CD4-positive, alpha-beta T cell (primary cell): ENCODE data around the gene RASA3. TPM values are rescaled to one million over a fixed set of nuclear protein-coding genes. Genes with fewer than 3 reads are reported as not detected.
"Not testable (repeated sequence)": the region's sequence is repeated elsewhere in the genome, so short reads cannot be mapped to it uniquely, and the experiment has no call there.

ENCODE experiments used
- ATAC-seq: fragments of 200-7000 bp; cut with Tn5 transposase; one replicate; pipeline ENCODE4 v1.10.0; 2022; ENCODE audit warnings: mild to moderate bottlenecking; ENCODE audit not compliant: poor library complexity
- CTCF ChIA-PET: fragments of 350-600 bp; sonication (Branson Sonifier 250); formaldehyde crosslinking; loops from one replicate; lab custom pipeline; 2021; ENCODE audit warnings: antibody characterized with exemption, inconsistent platforms; lab: Charles Lee
- POLR2A ChIA-PET: fragments of 350-600 bp; sonication (Branson Sonifier 250); formaldehyde crosslinking; loops from one replicate; lab custom pipeline; 2021; ENCODE audit warnings: antibody characterized with exemption, inconsistent platforms; lab: Charles Lee
- DNase-seq, 14 experiments: peaks; one replicate each; pipeline ENCODE4 v3.0.0-alpha.2; 2013 to 2020; ENCODE audit warnings: mixed read lengths in 2 of 14
- H3K27ac ChIP-seq, 2 donors: one replicate each; pipeline versions ENCODE4 v1.5.1 to v1.7.0; 2013; ENCODE audit warnings: low read length in 2 of 2, low read depth in 1 of 2, mild to moderate bottlenecking in 1 of 2
- H3K27me3 ChIP-seq, 2 experiments: 1 replicate in 1 of 2; 2 replicates in 1 of 2; pipeline versions ENCODE4 v1.6.1 to v1.7.0; 2013; ENCODE audit warnings: low read length in 2 of 2, control low read depth in 1 of 2, mild to moderate bottlenecking in 1 of 2, moderate library complexity in 1 of 2; ENCODE audit not compliant: insufficient read depth in 2 of 2, control insufficient read depth in 1 of 2
- H3K36me3 ChIP-seq: one replicate; pipeline ENCODE4 v1.6.1; 2013; ENCODE audit warnings: low read length, control low read depth; ENCODE audit not compliant: insufficient read depth
- H3K4me1 ChIP-seq: one replicate; pipeline ENCODE4 v1.6.1; 2013; ENCODE audit warnings: low read length, control low read depth; ENCODE audit not compliant: insufficient read depth
- H3K4me3 ChIP-seq: one replicate; pipeline ENCODE4 v1.5.1; 2013; ENCODE audit warnings: mild to moderate bottlenecking, low read length, moderate library complexity
- H3K9me3 ChIP-seq, 2 experiments: 1 replicate in 1 of 2; 2 replicates in 1 of 2; pipeline versions ENCODE4 v1.6.1 to v1.7.0; 2013; ENCODE audit warnings: low read length in 2 of 2, mild to moderate bottlenecking in 2 of 2, control low read depth in 1 of 2, moderate library complexity in 1 of 2; ENCODE audit not compliant: control insufficient read depth in 1 of 2, insufficient read depth in 1 of 2
- H3K27ac Mint-ChIP-seq: one replicate; pipeline ENCODE4 v1.8.0; 2020; ENCODE audit warnings: mixed read lengths
- H3K27me3 Mint-ChIP-seq: one replicate; pipeline ENCODE4 v1.8.0; 2021; ENCODE audit warnings: mixed read lengths
- H3K36me3 Mint-ChIP-seq: one replicate; pipeline ENCODE4 v1.8.0; 2021; ENCODE audit warnings: low read depth, mixed read lengths
- H3K4me1 Mint-ChIP-seq: one replicate; pipeline ENCODE4 v1.8.0; 2021; ENCODE audit warnings: low read depth, mixed read lengths
- H3K4me3 Mint-ChIP-seq: one replicate; pipeline ENCODE4 v1.8.0; 2020; ENCODE audit warnings: mild to moderate bottlenecking, mixed read lengths
- H3K9me3 Mint-ChIP-seq: one replicate; pipeline ENCODE4 v1.8.0; 2020; ENCODE audit warnings: mixed read lengths
- intact Hi-C, 2 experiments: fragments of 100-400 bp; cut with DNase I in 1 of 2; cut with micrococcal nuclease in 1 of 2; formaldehyde crosslinking; loops; one replicate each; pipeline versions ENCODE4 v1.15.1 to v1.9.0; 2023 to 2025; cut with DNase I, micrococcal nuclease
- total RNA-seq, 174 experiments: library from RNA in 2 of 174; stranded (reverse) in 2 of 174; gene quantifications; one replicate each; pipeline ENCODE4 v1.2.3 and lab custom pipeline; 2021 to 2026
- TF ChIP-seq, protein P1 (sequence below): fragments of 200-600 bp; IDR thresholded peaks from one replicate; pipeline ENCODE4 v1.8.0; 2022; ENCODE audit warnings: antibody characterized with exemption, mild to moderate bottlenecking

RASA3 gene
- total RNA-seq, 2 experiments from 2014 or later, result 181 to 184 TPM

- Histone ChIP-seq H3K4me3 (peak overlapping the region; percentile 43), H3K36me3 (no peaks in the 10 kb centered on the region), H3K27ac (peak overlapping the region; percentile 42 to 70), H3K27me3 (no peaks in the 10 kb centered on the region), H3K9me3 (peaks cover 0 to 6% of the 10 kb centered on the region in 2 experiments), H3K4me1 (peaks cover 80% of the 10 kb centered on the region)
- Mint-ChIP-seq H3K4me1 (peaks cover 92% of the 10 kb centered on the region), H3K27ac (peak overlapping the region; percentile 93), H3K27me3 (no peaks in the 10 kb centered on the region), H3K36me3 (no peaks in the 10 kb centered on the region), H3K9me3 (no peaks in the 10 kb centered on the region), H3K4me3 (peak overlapping the region; percentile 82)
- POLR2A ChIA-PET, result interaction anchor here (0.7 to 4.9 kb wide), 17 partner anchors 9 to 65 kb away, joined by 3 to 50 read pairs (median 5); no protein-coding TSS in a partner anchor
- intact Hi-C loops, result loop anchor here in 1 of 2 experiments (2.0 to 5.0 kb wide), 2 partner anchors 13 to 35 kb away; no protein-coding TSS in a partner anchor
- ATAC-seq, result peak; percentile 78
- TF ChIP-seq, protein P1, sequence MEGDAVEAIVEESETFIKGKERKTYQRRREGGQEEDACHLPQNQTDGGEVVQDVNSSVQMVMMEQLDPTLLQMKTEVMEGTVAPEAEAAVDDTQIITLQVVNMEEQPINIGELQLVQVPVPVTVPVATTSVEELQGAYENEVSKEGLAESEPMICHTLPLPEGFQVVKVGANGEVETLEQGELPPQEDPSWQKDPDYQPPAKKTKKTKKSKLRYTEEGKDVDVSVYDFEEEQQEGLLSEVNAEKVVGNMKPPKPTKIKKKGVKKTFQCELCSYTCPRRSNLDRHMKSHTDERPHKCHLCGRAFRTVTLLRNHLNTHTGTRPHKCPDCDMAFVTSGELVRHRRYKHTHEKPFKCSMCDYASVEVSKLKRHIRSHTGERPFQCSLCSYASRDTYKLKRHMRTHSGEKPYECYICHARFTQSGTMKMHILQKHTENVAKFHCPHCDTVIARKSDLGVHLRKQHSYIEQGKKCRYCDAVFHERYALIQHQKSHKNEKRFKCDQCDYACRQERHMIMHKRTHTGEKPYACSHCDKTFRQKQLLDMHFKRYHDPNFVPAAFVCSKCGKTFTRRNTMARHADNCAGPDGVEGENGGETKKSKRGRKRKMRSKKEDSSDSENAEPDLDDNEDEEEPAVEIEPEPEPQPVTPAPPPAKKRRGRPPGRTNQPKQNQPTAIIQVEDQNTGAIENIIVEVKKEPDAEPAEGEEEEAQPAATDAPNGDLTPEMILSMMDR, result no peak
- peak in 13 of 14 experiments; percentile 30 to 73 (median 49) for DNase-seq
- CTCF ChIA-PET, result interaction anchor here (1.2 to 1.8 kb wide), 2 partner anchors 11 to 26 kb away, joined by 3 to 5 read pairs; no protein-coding TSS in a partner anchor
These were observed 29.5 kb upstream of the RASA3 start for GRCh38 chr13:114161644-114162532.

DNA sequence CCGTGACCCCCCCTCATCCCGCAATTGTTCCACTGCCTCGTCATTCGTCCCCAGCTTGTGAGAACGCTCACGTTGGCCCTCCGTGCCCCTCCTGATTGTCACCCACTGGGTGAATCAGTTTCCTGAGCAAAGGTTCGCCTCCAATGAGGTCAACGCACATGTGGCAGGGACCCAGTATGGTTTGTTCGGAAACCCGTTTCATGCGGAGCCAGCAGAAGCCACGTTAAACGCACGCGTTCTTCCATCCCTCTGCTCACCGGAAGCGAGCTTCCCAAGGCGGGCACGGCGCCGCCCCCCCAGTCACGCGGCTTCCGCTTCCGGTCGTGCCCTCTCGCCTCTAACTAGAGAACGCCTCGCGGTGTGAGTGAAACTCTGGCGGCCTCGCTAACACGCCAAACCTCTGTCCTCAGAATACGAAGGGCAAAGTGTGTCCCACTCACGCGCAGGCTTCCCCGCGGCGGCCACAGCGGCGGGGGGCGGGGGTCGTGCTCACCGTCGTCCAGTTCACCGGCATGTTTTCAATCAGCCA, 28.7 kb upstream of the RASA3 start:
- Histone ChIP-seq H3K36me3 (no peaks in the 10 kb centered on the region), H3K27me3 (no peaks in the 10 kb centered on the region), H3K9me3 (peaks cover 0 to 6% of the 10 kb centered on the region in 2 experiments), H3K27ac (no peak overlapping the region), H3K4me3 (no peak overlapping the region), H3K4me1 (peaks cover 79% of the 10 kb centered on the region)
- ChIA-PET POLR2A (interaction anchor here (1.2 to 4.9 kb wide), 7 partner anchors 10 to 31 kb away, joined by 5 to 50 read pairs (median 18); no protein-coding TSS in a partner anchor), CTCF (interaction anchor here (1.8 kb wide), 1 partner anchor 10 kb away, joined by 5 read pairs; no protein-coding TSS in a partner anchor)
- intact Hi-C loops, result loop anchor here in 1 of 2 experiments (5.0 kb wide), 1 partner anchor 34 kb away; no protein-coding TSS in a partner anchor
- no peak for DNase-seq
- no peaks in the 10 kb centered on the region for H3K9me3 Mint-ChIP-seq
- H3K4me3 Mint-ChIP-seq, result peak overlapping the region; percentile 82
- H3K36me3 Mint-ChIP-seq, result peaks cover 6% of the 10 kb centered on the region
- no peaks in the 10 kb centered on the region for H3K27me3 Mint-ChIP-seq
- peak overlapping the region; percentile 93 for H3K27ac Mint-ChIP-seq
- no peak for ATAC-seq
- TF ChIP-seq, protein P1, result no peak
- H3K4me1 Mint-ChIP-seq, result peaks cover 94% of the 10 kb centered on the region

DNA sequence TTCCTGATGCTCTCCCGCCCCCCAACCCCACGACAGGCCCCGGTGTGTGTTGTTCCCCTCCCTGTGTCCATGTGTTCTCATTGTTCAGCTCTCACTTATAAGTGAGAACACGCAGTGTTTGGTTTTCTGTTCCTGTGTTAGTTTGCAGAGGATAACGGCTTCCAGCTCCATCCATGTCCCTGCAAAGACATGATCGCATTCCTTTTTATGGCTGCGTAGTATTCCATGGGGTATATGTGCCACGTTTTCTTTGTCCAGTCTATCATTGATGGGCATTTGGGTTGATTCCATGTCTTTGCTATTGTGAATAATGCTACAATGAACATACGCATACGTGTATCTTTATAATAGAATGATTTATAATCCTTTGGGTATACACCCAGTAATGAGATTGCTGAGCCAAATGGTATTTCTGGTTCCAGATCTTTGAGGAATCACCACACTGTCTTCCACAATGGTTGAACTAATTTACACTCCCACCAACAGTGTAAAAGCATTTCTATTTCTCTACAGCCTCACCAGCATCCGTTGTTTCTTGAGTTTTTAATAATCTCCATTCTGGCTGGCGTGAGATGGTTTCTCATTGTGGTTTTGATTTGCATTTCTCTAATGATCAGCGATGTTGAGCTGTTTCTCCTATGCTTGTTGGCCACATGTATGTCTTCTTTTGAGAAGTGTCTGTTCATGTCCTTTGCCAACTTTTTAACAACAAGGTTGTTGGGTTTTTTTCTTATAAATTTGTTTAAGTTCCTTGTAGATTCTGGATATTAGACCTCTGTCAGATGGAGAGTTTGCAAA, 26.6 kb upstream of the RASA3 start:
- H3K4me3 Mint-ChIP-seq, H3K27ac ChIP-seq, H3K4me3 ChIP-seq, H3K36me3 ChIP-seq, H3K27me3 Mint-ChIP-seq, H3K9me3 ChIP-seq, intact Hi-C loops, H3K36me3 Mint-ChIP-seq, H3K9me3 Mint-ChIP-seq, H3K27me3 ChIP-seq, ATAC-seq, CTCF ChIA-PET, DNase-seq: not testable (repeated sequence)
- POLR2A ChIA-PET, result interaction anchor here (0.8 to 2.5 kb wide), 2 partner anchors 16 kb away, joined by 3 to 12 read pairs; no protein-coding TSS in a partner anchor
- Mint-ChIP-seq H3K27ac (peak overlapping the region; percentile 93), H3K4me1 (peaks cover 84% of the 10 kb centered on the region)
- H3K4me1 ChIP-seq, result peaks cover 73% of the 10 kb centered on the region
